Measurements from ENCODE around the gene CHRD.
A peak's percentile ranks its signal among the peaks of the same experiment; 100 is the strongest.
"Not testable (repeated sequence)": the region's sequence is repeated elsewhere in the genome, so short reads cannot be mapped to it uniquely, and the experiment has no call there.

The CHRD gene

DNA sequence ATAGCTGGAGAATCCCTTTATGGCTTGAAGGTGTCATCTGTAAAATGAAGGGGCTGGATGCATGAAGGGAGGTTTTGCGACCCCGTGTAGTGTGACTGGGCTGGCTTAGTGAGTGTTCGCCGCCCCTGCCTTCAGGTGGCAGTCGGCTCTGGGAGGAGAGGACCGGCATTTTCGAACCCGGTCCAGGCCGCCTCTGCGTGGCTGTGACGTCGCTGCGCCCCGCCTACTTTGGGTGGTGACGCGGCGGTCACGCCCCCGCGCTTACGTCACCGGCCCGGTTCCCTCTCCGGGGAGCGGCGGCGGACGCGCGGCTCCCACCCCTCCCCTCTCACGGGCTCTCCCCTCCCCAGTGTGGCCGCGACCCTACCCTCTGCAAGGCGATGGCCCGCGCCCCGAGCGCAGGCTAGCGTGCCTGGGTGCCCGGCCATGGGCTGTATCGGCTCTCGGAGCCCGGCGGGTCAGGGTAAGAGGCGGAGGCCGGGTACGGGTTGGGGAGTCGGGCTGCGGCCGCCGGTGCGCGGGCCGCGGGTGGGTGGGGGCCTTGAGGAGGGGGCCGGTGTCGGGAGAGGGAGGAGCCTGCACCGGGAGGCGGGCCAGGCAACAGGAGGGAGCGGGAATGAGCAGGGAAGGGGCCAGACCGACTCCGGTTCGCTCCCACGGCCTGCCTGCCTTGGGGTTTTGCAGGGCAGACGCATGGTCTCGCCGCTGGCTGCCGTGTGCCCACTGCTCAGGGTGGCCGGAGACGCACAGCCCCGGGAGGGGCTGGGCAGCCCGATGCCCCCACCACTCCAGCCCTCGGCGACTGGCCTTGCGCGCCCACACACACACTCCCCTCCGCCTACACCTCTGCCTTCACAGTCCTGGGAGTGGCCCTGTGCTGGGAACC, 44.0 kb upstream of the CHRD start:
- no peak for DNase-seq (ENCODE audit: low read depth)
- peak overlapping the region; percentile 62 for H3K4me3 ChIP-seq (ENCODE audit: low read depth, low read length)
- TF ChIP-seq, protein P1, sequence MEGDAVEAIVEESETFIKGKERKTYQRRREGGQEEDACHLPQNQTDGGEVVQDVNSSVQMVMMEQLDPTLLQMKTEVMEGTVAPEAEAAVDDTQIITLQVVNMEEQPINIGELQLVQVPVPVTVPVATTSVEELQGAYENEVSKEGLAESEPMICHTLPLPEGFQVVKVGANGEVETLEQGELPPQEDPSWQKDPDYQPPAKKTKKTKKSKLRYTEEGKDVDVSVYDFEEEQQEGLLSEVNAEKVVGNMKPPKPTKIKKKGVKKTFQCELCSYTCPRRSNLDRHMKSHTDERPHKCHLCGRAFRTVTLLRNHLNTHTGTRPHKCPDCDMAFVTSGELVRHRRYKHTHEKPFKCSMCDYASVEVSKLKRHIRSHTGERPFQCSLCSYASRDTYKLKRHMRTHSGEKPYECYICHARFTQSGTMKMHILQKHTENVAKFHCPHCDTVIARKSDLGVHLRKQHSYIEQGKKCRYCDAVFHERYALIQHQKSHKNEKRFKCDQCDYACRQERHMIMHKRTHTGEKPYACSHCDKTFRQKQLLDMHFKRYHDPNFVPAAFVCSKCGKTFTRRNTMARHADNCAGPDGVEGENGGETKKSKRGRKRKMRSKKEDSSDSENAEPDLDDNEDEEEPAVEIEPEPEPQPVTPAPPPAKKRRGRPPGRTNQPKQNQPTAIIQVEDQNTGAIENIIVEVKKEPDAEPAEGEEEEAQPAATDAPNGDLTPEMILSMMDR (IDR thresholded peaks at IDR 0.05; ENCODE audit: low read depth, low read length, missing control alignments) = no peak

DNA sequence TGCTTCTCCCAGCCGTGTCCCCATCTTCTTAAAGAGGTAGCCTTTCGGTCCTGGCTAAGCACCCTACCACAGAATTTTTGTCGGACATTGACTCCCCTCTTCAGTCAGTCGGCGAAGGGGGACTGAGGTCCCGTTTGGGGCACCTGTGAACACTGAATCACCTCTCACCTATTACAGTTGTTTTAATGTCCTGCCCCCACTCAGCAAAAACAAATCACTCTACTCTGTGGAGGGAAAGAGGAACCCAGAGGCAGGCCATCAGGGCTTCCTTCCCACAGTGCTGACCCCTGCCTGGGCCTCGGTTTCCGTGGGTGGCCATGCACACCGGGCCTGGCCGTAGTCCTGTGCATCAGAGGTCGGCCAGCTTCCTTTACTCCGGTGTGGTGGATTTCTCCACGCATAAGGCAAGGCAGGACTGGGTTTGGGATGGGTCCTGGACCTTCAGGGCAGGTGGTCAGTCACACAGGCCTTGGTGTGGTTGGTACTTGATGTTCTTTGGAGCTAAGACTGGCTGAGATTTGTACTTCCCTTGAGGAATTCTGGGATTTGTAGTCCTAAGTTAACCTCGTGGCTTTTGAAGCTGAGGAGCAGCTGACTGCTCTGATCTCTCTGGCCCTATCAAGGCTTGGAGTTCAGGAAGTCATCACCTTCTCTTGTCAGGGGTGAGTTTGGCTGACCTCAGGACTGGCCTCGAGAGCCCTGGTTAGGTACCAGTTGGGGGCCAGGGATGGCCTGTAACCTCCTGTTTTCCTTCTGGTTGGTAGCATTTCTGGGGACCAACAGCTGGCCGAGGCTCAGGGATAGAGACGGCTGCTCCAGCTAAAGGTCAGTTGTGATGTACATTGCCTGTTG, 43.1 kb upstream of the CHRD start:
- H3K4me3 ChIP-seq (ENCODE audit: low read depth, low read length) = peak overlapping the region; percentile 62
- no peak for DNase-seq (ENCODE audit: low read depth)
- TF ChIP-seq, protein P1 (IDR thresholded peaks at IDR 0.05; ENCODE audit: low read depth, low read length, missing control alignments) = no peak

DNA sequence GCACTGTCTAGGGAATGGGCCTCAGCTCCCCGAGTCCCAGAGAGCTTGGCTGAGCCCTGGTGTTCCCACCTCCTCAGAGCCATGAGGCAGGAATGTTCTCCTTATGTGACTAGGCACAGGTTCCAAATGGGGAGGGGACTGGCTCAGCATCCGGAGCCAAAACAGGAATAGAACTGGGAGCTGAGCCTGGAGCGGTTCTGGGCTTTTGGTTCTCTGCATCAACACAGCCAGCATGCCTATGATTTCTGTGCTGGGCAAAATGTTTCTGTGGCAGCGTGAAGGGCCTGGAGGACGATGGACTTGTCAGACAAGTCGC, 42.5 kb upstream of the CHRD start, which contains the start of gene FAM131A:
TSS of gene FAM131A (plus strand) at position 202 of the 316 bp plus-strand sequence. CDS start at position 233, 31 bp downstream.
- TF ChIP-seq, protein P1 (IDR thresholded peaks at IDR 0.05; ENCODE audit: low read depth, low read length, missing control alignments) = no peak
- H3K4me3 ChIP-seq (ENCODE audit: low read depth, low read length) = peak within 1 kb of the TSS; percentile 62
- DNase-seq (ENCODE audit: low read depth) = no peak

DNA sequence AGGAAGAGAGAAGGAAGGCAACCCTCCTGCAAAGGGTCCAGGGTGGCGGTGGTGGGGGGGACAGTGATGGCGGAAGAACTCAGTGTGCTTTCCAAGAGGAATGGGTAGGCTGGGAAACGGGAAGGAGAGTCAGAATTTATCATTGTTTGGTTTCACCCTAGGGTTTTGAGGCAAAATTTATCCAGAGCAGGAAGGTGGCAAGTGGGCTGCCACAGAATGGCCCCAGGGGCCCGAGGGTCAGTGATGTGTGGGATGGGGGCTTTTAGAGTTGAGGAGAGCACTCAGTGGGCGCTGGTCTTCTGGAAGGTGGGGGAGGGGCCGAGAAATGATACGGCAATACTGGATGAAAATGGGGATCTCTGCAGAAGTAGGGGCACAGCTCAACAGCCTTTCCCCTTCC, 41.9 kb upstream of the CHRD start:
- TF ChIP-seq, protein P1 (IDR thresholded peaks at IDR 0.05; ENCODE audit: low read depth, low read length, missing control alignments) = no peak
- H3K4me3 ChIP-seq (ENCODE audit: low read depth, low read length) = no peak overlapping the region
- no peak for DNase-seq (ENCODE audit: low read depth)

DNA sequence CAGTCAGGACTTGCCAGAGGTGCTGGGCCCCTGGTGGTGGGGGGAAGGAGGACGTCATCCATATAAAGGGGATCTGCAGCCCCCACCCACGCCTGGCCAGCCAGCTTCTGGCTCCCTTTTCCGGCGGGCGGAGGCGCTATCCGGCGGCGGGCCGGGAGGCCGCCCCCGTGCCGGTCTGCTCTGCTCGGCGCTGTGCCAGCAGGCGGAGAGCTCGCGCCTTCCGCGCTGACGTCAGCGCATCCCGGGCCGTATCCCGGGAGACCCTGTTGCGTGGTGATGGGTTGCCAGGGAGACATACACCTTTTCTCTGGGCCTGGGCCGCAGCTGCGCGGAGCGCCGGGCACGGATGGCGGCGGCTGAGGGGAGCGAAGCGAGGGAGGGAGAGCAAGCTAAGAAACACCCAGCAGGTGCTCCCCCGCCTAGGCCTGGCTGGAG, 41.3 kb upstream of the CHRD start:
- TF ChIP-seq, protein P1 (IDR thresholded peaks at IDR 0.05; ENCODE audit: low read depth, low read length, missing control alignments) = no peak
- no peak overlapping the region for H3K4me3 ChIP-seq (ENCODE audit: low read depth, low read length)
- no peak for DNase-seq (ENCODE audit: low read depth)

DNA sequence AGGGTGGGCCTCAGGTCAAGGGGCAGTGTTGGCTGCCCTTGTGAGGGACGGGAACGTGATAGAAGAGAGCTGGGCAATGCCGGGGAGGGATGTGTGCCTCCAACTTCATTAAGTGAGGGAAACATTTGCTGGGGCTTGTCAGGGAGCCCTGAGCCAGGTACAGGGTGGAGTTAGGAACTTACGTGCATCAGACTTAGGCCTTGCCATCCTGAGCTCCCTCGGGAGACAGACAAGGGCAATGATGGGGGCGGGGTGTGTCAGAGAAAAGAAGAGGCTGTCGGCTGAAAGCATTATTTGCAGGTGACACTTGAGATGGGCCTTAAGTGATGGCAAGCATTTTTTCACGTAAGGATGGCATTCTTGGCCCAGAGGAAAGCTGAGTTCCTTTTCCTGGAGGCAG, 40.9 kb upstream of the CHRD start:
- no peak overlapping the region for H3K4me3 ChIP-seq (ENCODE audit: low read depth, low read length)
- TF ChIP-seq, protein P1 (IDR thresholded peaks at IDR 0.05; ENCODE audit: low read depth, low read length, missing control alignments) = no peak
- DNase-seq (ENCODE audit: low read depth) = no peak

DNA sequence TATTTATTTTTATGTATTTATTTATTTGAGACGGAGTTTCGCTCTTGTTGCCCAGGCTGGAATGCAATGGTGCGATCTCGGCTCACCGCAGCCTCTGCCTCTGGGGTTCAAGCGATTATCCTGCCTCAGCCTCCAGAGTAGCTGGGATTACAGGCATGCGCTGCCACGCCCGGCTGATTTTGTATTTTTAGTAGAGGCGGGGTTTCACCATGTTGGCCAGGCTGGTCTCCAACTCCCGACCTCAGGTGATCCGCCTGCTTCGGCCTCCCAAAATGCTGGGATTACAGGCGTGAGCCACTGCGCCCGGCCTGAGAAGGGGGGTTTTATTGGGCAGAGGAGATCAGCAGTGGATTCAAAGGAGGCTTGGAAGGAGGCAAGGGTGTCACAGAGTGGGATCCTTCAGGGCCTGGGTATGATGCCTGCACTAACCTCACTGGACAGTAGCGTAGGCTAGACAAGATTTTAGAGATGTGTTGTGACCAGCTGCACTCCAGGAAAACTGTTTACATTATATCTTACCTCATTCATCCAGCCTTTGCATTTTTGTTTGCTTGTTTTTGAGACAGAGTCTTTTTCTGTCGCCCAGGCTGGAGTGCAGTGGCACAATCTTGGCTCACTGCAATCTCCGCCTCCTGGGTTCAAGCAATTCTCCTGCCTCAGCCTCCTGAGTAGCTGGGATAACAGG, 40.3 kb upstream of the CHRD start:
- DNase-seq (ENCODE audit: low read depth); H3K4me3 ChIP-seq (ENCODE audit: low read depth, low read length): not testable (repeated sequence)

Data from GM12864 (cell line).